ENCODE data around the gene VEZF1. TPM values are rescaled to one million over a fixed set of nuclear protein-coding genes. Genes with fewer than 3 reads are reported as not detected.
"Not testable (repeated sequence)": the region's sequence is repeated elsewhere in the genome, so short reads cannot be mapped to it uniquely, and the experiment has no call there.

Gene VEZF1
- total and polyA plus RNA-seq, 2 of the 8 experiments (the other 6 are each of a cell fraction or from before 2014, with no cell fraction given): 28.9 to 61.9 TPM

GRCh38 chr17:57975044-57975443 is 13.0 kb downstream of the VEZF1 start (continued):
- TF ChIP-seq CTBP2 (IDR thresholded peaks at IDR 0.05; ENCODE audit: borderline replicate concordance, insufficient read depth, insufficient read length, low read length): no peak
- TF ChIP-seq RNF2 (IDR thresholded peaks at IDR 0.05; ENCODE audit: borderline replicate concordance, low read depth, low read length, missing control alignments, poor library complexity, severe bottlenecking): no peak
- TF ChIP-seq RFX5 (IDR thresholded peaks at IDR 0.05; ENCODE audit: borderline replicate concordance, low read depth, low read length): no peak

DNA sequence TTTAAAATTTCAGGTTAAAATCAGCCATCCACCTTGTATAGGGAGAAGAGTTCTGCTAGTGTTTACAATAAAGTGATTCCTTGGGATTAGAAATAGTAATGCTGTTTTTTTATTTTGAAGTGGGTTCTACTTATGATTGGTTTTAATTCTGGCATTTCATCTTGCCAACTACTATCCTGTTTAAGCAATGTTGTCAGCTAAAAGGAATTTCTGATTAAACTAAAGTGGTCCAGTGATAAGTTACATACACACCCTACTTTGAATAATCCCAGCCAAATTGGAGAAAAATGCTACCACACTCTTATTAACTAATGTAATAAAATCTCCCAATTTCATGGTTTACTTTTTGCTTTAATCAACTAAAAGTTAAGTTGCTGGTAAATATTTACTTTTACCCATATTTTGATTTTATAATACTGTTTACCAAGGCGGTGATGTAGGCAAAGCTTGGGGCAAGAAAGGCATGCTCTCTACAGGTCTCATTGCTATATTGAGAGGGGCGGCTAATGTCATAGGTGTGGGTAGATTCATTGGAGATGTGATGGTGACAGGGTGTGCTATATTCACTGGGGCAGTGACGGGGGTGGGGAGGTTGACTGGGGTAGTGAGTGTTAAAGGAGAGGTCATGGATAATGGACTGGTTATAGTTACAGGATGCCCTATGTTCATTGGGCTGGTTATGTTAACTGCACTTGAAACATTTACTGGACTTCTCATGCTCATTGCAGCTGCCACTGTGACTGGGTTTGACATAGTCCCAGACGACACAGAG is 13.8 kb downstream of the VEZF1 start:
- not testable (repeated sequence) for H2BK12ac ChIP-seq (ENCODE audit: low read depth, low read length); H2BK15ac ChIP-seq (ENCODE audit: low read length); DNase-seq (ENCODE audit: low read depth in 1 of 2, low spot score in 2 of 2); H2BK20ac ChIP-seq (ENCODE audit: low read length); H3K4ac ChIP-seq (replicated peaks; ENCODE audit: insufficient read length, low read depth, low read length); H2AK5ac ChIP-seq (ENCODE audit: low read depth, low read length); H3K18ac ChIP-seq (ENCODE audit: extremely low read depth, low read length); H3K79me2 ChIP-seq (ENCODE audit: control insufficient read depth in 1 of 2, insufficient read depth in 2 of 2, low read length in 2 of 2); H3K23ac ChIP-seq (ENCODE audit: insufficient read length); H3K56ac ChIP-seq (replicated peaks; ENCODE audit: insufficient read length, low read depth, low read length); H3K79me1 ChIP-seq (ENCODE audit: low read depth, low read length); H3K14ac ChIP-seq (ENCODE audit: insufficient read length); H4K91ac ChIP-seq (replicated peaks; ENCODE audit: insufficient read length, low read length); H3K4me1 ChIP-seq (replicated peaks in 1 of 4; ENCODE audit: control insufficient read depth in 3 of 4, insufficient read depth in 4 of 4, low read length in 3 of 4); H2BK120ac ChIP-seq (replicated peaks; ENCODE audit: low read depth, low read length); H3K9me3 ChIP-seq (ENCODE audit: insufficient read depth in 2 of 2, low read depth in 1 of 2, low read length in 1 of 2); FAIRE-seq; H4K20me1 ChIP-seq (replicated peaks in 1 of 2; ENCODE audit: control insufficient read depth in 1 of 2, insufficient read depth in 2 of 2, low read length in 2 of 2); H4K5ac ChIP-seq (ENCODE audit: insufficient read length, low read depth, low read length); H2AFZ ChIP-seq (ENCODE audit: low read length); H3K23me2 ChIP-seq (ENCODE audit: low read depth, low read length); H3K4me2 ChIP-seq (ENCODE audit: insufficient read depth in 1 of 2, low read depth in 2 of 2, low read length in 2 of 2); H3K4me3 ChIP-seq (ENCODE audit: extremely low read depth in 1 of 4, insufficient read depth in 2 of 4, low read depth in 3 of 4, low read length in 4 of 4); H2BK5ac ChIP-seq (ENCODE audit: low read depth, low read length); H3K27ac ChIP-seq (ENCODE audit: low read depth, low read length); H4K8ac ChIP-seq (ENCODE audit: extremely low read depth, insufficient read depth, low read length); H3K9ac ChIP-seq (replicated peaks in 1 of 4; ENCODE audit: extremely low read depth in 1 of 4, low read depth in 3 of 4, low read length in 3 of 4); H3K27me3 ChIP-seq (replicated peaks in 1 of 4; ENCODE audit: control insufficient read depth in 3 of 4, extremely low read depth in 1 of 4, insufficient read depth in 3 of 4, low read length in 3 of 4)
- WGBS, 2 experiments (ENCODE audit: extremely low coverage in 1 of 2, insufficient coverage in 1 of 2, insufficient read length in 1 of 2, insufficient replicate concordance in 2 of 2, low coverage in 1 of 2, low lambda C conversion rate in 2 of 2, missing lambda C conversion rate in 1 of 2): 85% methylated on average over 4 of the region's 4 CpGs; no CpG with 5 or more reads in 1 of the 2 experiments
- POLR2A ChIA-PET (ENCODE audit: partially characterized antibody): interaction anchor here (1.6 to 5.8 kb wide), 2 partner anchors 8 to 32 kb away, joined by 3 to 27 read pairs; no protein-coding TSS in a partner anchor
- peaks cover 15 to 57% (median 43%) of the 10 kb centered on the region in 4 experiments for H3K36me3 ChIP-seq (ENCODE audit: control insufficient read depth in 2 of 4, insufficient read depth in 4 of 4, low read length in 3 of 4)
- CTCF ChIA-PET (ENCODE audit: partially characterized antibody): interaction anchor here (0.7 to 1.6 kb wide), 2 partner anchors 25 to 311 kb away, joined by 3 to 5 read pairs; no protein-coding TSS in a partner anchor

Measured in H1 (cell line).